ENCODE results near the gene SAP30. TPM values are rescaled to one million over a fixed set of nuclear protein-coding genes. Genes with fewer than 3 reads are reported as not detected.

SAP30 gene
- total and polyA plus RNA-seq, 9 of the 15 experiments (the other 6 are each of a cell fraction or from before 2014, with no cell fraction given), result 5.9 to 51.1 (median 32.6) TPM

DNA sequence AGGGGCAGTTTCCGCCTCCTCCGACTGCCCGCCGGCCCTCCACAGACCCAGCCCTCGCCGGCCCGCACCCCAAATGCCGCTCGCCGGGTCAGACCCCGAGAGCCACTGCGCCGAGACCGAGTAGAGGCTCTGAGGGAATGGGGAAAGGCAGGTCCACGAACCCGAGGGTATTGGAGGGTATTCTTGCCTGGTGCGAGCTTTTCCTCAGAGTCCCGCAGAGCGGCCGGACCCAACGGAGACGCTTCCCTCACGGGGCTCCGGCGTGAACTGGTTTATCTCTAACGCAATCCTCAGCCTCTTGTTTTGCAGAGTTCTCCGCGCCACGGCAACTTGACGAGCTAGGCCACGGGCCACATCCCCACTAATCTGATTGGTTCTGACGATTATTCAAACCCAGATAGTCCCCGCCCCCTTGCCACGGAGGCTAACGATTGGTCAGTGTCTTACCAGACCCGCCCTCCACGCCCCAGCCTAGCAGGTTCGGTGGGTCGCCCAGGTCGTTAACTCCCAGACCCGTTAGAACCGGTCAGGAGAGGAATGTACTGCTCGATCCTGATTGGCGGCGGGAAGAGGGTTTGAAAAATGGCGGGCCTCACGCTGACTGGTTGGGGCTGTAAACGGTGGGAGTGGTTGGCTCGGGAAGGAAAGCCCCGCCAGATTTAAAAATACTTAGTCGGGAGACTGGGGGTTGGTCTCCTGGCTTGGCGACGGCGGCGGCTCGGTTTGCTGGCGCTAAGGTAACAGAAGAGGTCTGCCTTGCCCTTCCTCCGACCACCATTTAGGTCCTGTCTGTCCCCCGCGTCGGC is 36.5 kb upstream of the SAP30 start, which contains the start of gene HMGB2 (continued):
- TF ChIP-seq, protein P1, sequence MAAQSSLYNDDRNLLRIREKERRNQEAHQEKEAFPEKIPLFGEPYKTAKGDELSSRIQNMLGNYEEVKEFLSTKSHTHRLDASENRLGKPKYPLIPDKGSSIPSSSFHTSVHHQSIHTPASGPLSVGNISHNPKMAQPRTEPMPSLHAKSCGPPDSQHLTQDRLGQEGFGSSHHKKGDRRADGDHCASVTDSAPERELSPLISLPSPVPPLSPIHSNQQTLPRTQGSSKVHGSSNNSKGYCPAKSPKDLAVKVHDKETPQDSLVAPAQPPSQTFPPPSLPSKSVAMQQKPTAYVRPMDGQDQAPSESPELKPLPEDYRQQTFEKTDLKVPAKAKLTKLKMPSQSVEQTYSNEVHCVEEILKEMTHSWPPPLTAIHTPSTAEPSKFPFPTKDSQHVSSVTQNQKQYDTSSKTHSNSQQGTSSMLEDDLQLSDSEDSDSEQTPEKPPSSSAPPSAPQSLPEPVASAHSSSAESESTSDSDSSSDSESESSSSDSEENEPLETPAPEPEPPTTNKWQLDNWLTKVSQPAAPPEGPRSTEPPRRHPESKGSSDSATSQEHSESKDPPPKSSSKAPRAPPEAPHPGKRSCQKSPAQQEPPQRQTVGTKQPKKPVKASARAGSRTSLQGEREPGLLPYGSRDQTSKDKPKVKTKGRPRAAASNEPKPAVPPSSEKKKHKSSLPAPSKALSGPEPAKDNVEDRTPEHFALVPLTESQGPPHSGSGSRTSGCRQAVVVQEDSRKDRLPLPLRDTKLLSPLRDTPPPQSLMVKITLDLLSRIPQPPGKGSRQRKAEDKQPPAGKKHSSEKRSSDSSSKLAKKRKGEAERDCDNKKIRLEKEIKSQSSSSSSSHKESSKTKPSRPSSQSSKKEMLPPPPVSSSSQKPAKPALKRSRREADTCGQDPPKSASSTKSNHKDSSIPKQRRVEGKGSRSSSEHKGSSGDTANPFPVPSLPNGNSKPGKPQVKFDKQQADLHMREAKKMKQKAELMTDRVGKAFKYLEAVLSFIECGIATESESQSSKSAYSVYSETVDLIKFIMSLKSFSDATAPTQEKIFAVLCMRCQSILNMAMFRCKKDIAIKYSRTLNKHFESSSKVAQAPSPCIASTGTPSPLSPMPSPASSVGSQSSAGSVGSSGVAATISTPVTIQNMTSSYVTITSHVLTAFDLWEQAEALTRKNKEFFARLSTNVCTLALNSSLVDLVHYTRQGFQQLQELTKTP (IDR thresholded peaks at IDR 0.05; ENCODE audit: low read depth in 1 of 2, partially characterized antibody in 2 of 2), result peak; percentile 56 to 83
- peak; percentile 81; the same call in 1 of the 2 replicates for TF ChIP-seq MTA3 (IDR thresholded peaks at IDR 0.05; ENCODE audit: borderline replicate concordance)
- TF ChIP-seq FOXK2 (conservative IDR thresholded peaks at IDR 0.05 in 1 of 2, IDR thresholded peaks at IDR 0.05 in 1 of 2; ENCODE audit: low read depth in 2 of 2), result peak in 1 of 2 experiments; percentile 67; a peak in 2 of 4 replicates
- 0 out of 2 replicates have a peak, but pooled peaks have one; percentile 24 for TF ChIP-seq ELF2 (CRISPR knock-in tag; IDR thresholded peaks at IDR 0.05)
- no peak for TF ChIP-seq BRCA1 (IDR thresholded peaks at IDR 0.05)
- TF ChIP-seq BRCA1 (CRISPR knock-in tag; IDR thresholded peaks at IDR 0.05), result no peak
- TF ChIP-seq, protein P2, sequence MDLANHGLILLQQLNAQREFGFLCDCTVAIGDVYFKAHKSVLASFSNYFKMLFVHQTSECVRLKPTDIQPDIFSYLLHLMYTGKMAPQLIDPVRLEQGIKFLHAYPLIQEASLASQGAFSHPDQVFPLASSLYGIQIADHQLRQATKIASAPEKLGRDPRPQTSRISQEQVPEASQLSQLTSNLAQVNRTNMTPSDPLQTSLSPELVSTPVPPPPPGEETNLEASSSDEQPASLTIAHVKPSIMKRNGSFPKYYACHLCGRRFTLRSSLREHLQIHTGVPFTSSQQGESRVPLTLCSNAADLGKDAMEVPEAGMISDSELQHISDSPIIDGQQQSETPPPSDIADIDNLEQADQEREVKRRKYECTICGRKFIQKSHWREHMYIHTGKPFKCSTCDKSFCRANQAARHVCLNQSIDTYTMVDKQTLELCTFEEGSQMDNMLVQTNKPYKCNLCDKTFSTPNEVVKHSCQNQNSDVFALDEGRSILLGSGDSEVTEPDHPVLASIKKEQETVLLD (IDR thresholded peaks at IDR 0.05), result no peak
- TF ChIP-seq BRF1 (IDR thresholded peaks at IDR 0.05; ENCODE audit: borderline replicate concordance, extremely low read depth, insufficient read length), result no peak
- TF ChIP-seq ZNF696 (CRISPR knock-in tag; conservative IDR thresholded peaks at IDR 0.05), result no peak
- no peak for TF ChIP-seq HDAC3 (IDR thresholded peaks at IDR 0.05; ENCODE audit: borderline replicate concordance, partially characterized antibody)
- peak; percentile 46; the same call in 1 of the 2 replicates for TF ChIP-seq BHLHE40 (IDR thresholded peaks at IDR 0.05; ENCODE audit: low read length)
- TF ChIP-seq RBM39 (optimal IDR thresholded peaks at IDR 0.05; ENCODE audit: low read depth, low read length), result peak; percentile 92
- TF ChIP-seq TOE1 (IDR thresholded peaks at IDR 0.05; ENCODE audit: borderline replicate concordance), result peak; percentile 84; the same call in 1 of the 2 replicates
- no peak for TF ChIP-seq TOE1 (CRISPR knock-in tag; IDR thresholded peaks at IDR 0.05; ENCODE audit: borderline replicate concordance, low read depth)
- TF ChIP-seq ZNF311 (CRISPR knock-in tag; IDR thresholded peaks at IDR 0.05), result no peak
- TF ChIP-seq KAT8 (IDR thresholded peaks at IDR 0.05; ENCODE audit: low read depth), result no peak
- no peak for TF ChIP-seq KAT7 (CRISPR knock-in tag; IDR thresholded peaks at IDR 0.05; ENCODE audit: borderline replicate concordance)
- TF ChIP-seq PTRF (tag; IDR thresholded peaks at IDR 0.05), result no peak
- TF ChIP-seq TARDBP (IDR thresholded peaks at IDR 0.05), result no peak
- peak; percentile 43; the same call in 1 of the 2 replicates for TF ChIP-seq SNIP1 (IDR thresholded peaks at IDR 0.05; ENCODE audit: low read depth)
- no peak for TF ChIP-seq XRCC4 (IDR thresholded peaks at IDR 0.05; ENCODE audit: extremely low read depth, insufficient read depth, insufficient read length)
